NCI-H1694 treated with DMSO at 0.1 percent for 48 hours (cell line): ENCODE results near the gene THSD7B.
A peak's percentile ranks its signal among the peaks of the same experiment; 100 is the strongest.
"Not testable (repeated sequence)": the region's sequence is repeated elsewhere in the genome, so short reads cannot be mapped to it uniquely, and the experiment has no call there.

Experiments
- DNase-seq: peaks from one replicate; lab custom pipeline; 2025; lab: John Stamatoyannopoulos, UW

THSD7B gene

GRCh38 chr2:137039482-137040152, 274.3 kb downstream of the THSD7B start:
- DNase-seq: no peak

- DNase-seq: no peak
Observed at GRCh38 chr2:137047369-137047768, 282.0 kb downstream of the THSD7B start.

- DNase-seq: no peak
Observed at GRCh38 chr2:137048455-137048854, 283.1 kb downstream of the THSD7B start.

- no peak for DNase-seq
Observed at GRCh38 chr2:137049518-137049917, 284.2 kb downstream of the THSD7B start.

- peak; percentile 52 for DNase-seq
Observed at GRCh38 chr2:137050949-137051348, 285.6 kb downstream of the THSD7B start.

- no peak for DNase-seq
Observed at GRCh38 chr2:137051778-137052398, 286.5 kb downstream of the THSD7B start.

GRCh38 chr2:137056704-137057103, 291.4 kb downstream of the THSD7B start:
- no peak for DNase-seq

GRCh38 chr2:137076111-137076765, 310.9 kb downstream of the THSD7B start:
- not testable (repeated sequence) for DNase-seq

GRCh38 chr2:137091704-137092103, 326.4 kb downstream of the THSD7B start:
- no peak for DNase-seq

GRCh38 chr2:137093116-137093515, 327.8 kb downstream of the THSD7B start:
- DNase-seq: no peak

GRCh38 chr2:137096187-137096586, 330.8 kb downstream of the THSD7B start:
- DNase-seq: no peak

GRCh38 chr2:137096693-137097092, 331.3 kb downstream of the THSD7B start:
- DNase-seq: no peak

GRCh38 chr2:137101814-137102213, 336.5 kb downstream of the THSD7B start:
- not testable (repeated sequence) for DNase-seq

- DNase-seq: no peak
Observed at GRCh38 chr2:137107904-137108303, 342.6 kb downstream of the THSD7B start.

GRCh38 chr2:137111896-137112295, 346.6 kb downstream of the THSD7B start:
- no peak for DNase-seq

GRCh38 chr2:137115081-137115794, 349.9 kb downstream of the THSD7B start:
- DNase-seq: no peak

- DNase-seq: no peak
Observed at GRCh38 chr2:137115795-137116089, 350.4 kb downstream of the THSD7B start.

- DNase-seq: no peak
Observed at GRCh38 chr2:137117385-137117784, 352.0 kb downstream of the THSD7B start.

GRCh38 chr2:137118140-137118539, 352.8 kb downstream of the THSD7B start:
- no peak for DNase-seq

- DNase-seq: no peak
Observed at GRCh38 chr2:137123226-137123625, 357.9 kb downstream of the THSD7B start.

GRCh38 chr2:137133225-137133624, 367.9 kb downstream of the THSD7B start:
- no peak for DNase-seq

GRCh38 chr2:137138263-137138662, 372.9 kb downstream of the THSD7B start:
- DNase-seq: no peak

GRCh38 chr2:137151731-137152130, 386.4 kb downstream of the THSD7B start:
- DNase-seq: no peak
